HG02840 (cell line): ENCODE results near the gene PPP6C.
"Not testable (repeated sequence)": the region's sequence is repeated elsewhere in the genome, so short reads cannot be mapped to it uniquely, and the experiment has no call there.

Experiments used
- ATAC-seq: cut with Tn5 transposase; IDR thresholded peaks from one replicate; pipeline ENCODE4 v1.9.1; 2021; ENCODE audit warnings: mild to moderate bottlenecking, moderate library complexity, moderate number of reproducible peaks; ENCODE audit not compliant: unreplicated experiment, low FRiP score

The PPP6C gene

GRCh38 chr9:125189361-125190289, at the start of gene PPP6C:
TSS of gene PPP6C (minus strand) at chr9:125189803. CDS start at chr9:125189718, 85 bp downstream.
- ATAC-seq = peak; percentile 96

GRCh38 chr9:125238915-125239446, 49.4 kb upstream of the PPP6C start:
- no peak for ATAC-seq

- ATAC-seq = no peak
Observed at GRCh38 chr9:125238127-125238914, 48.7 kb upstream of the PPP6C start.

- ATAC-seq = not testable (repeated sequence)
Observed at GRCh38 chr9:125236520-125237159, 47.0 kb upstream of the PPP6C start.

GRCh38 chr9:125235804-125236519, 46.4 kb upstream of the PPP6C start:
- ATAC-seq = no peak

- not testable (repeated sequence) for ATAC-seq
Observed at GRCh38 chr9:125234099-125234498, 44.5 kb upstream of the PPP6C start.

- no peak for ATAC-seq
Observed at GRCh38 chr9:125233678-125234077, 44.1 kb upstream of the PPP6C start.

GRCh38 chr9:125227761-125228160, 38.2 kb upstream of the PPP6C start:
- no peak for ATAC-seq

GRCh38 chr9:125224858-125225257, 35.3 kb upstream of the PPP6C start:
- ATAC-seq = not testable (repeated sequence)

- no peak for ATAC-seq
Observed at GRCh38 chr9:125218621-125219020, 29.0 kb upstream of the PPP6C start.

GRCh38 chr9:125214186-125214585, 24.6 kb upstream of the PPP6C start:
- ATAC-seq = no peak

GRCh38 chr9:125204477-125204876, 14.9 kb upstream of the PPP6C start:
- ATAC-seq = no peak

GRCh38 chr9:125202846-125203618, 13.4 kb upstream of the PPP6C start:
- ATAC-seq = no peak

GRCh38 chr9:125200216-125201047, 10.8 kb upstream of the PPP6C start, which contains the start of gene RABEPK:
TSS of gene RABEPK (plus strand) at chr9:125200542. CDS start at chr9:125203014, 2,472 bp downstream.
- peak; percentile 94 for ATAC-seq

GRCh38 chr9:125195591-125195990, 6.0 kb upstream of the PPP6C start:
- ATAC-seq = not testable (repeated sequence)

- not testable (repeated sequence) for ATAC-seq
Observed at GRCh38 chr9:125194466-125194865, 4.9 kb upstream of the PPP6C start.

GRCh38 chr9:125190361-125190801, 778 bp upstream of the PPP6C start:
- ATAC-seq = no peak

GRCh38 chr9:125189011-125189360, 617 bp downstream of the PPP6C start:
- ATAC-seq = peak; percentile 27
